H1 (cell line): ENCODE data around the gene SOX13. TPM values are rescaled to one million over a fixed set of nuclear protein-coding genes. Genes with fewer than 3 reads are reported as not detected.

Experiments
- CTCF ChIA-PET: fragments of 300-600 bp; sonication (Branson Sonifier 250); formaldehyde crosslinking; loops from one replicate; lab custom pipeline; 2021; ENCODE audit not compliant: partially characterized antibody; lab: Charles Lee
- POLR2A ChIA-PET: fragments of 300-600 bp; sonication (Branson Sonifier 250); formaldehyde crosslinking; loops from one replicate; lab custom pipeline; 2021; ENCODE audit warnings: inconsistent platforms; ENCODE audit not compliant: partially characterized antibody; lab: Charles Lee
- DNase-seq, 2 experiments: peaks; one replicate each; pipeline versions ENCODE4 v3.0.0 to v3.0.0-alpha.2; 2010 to 2022; ENCODE audit warnings: low spot score in 2 of 2, low read depth in 1 of 2, mixed read lengths in 1 of 2
- FAIRE-seq: peaks from 2 replicates; lab custom pipeline; 2011; peaks lifted over from hg19 to GRCh38; lab: Jason Lieb, UNC
- H2AFZ ChIP-seq: 2 replicates; pipeline ENCODE4 v1.8.1; 2012; ENCODE audit warnings: low read length, inconsistent platforms
- H2AK5ac ChIP-seq: 2 replicates; pipeline ENCODE4 v1.6.1; 2013; ENCODE audit warnings: low read depth, low read length
- H2BK120ac ChIP-seq: replicated peaks from 2 replicates; pipeline ENCODE3; 2013; ENCODE audit warnings: low read depth, low read length, inconsistent platforms
- H2BK12ac ChIP-seq: 2 replicates; pipeline ENCODE4 v1.6.1; 2013; ENCODE audit warnings: low read depth, low read length
- H2BK15ac ChIP-seq: 2 replicates; pipeline ENCODE4 v1.6.1; 2013; ENCODE audit warnings: low read length
- H2BK20ac ChIP-seq: 2 replicates; pipeline ENCODE4 v1.6.1; 2013; ENCODE audit warnings: low read length
- H2BK5ac ChIP-seq: 2 replicates; pipeline ENCODE4 v1.6.1; 2013; ENCODE audit warnings: low read depth, low read length
- H3K14ac ChIP-seq: 2 replicates; pipeline ENCODE4 v1.6.1; 2013; ENCODE audit warnings: inconsistent platforms; ENCODE audit not compliant: insufficient read length
- H3K18ac ChIP-seq: 2 replicates; pipeline ENCODE4 v1.6.1; 2013; ENCODE audit warnings: low read length; ENCODE audit errors: extremely low read depth
- H3K23ac ChIP-seq: 2 replicates; pipeline ENCODE4 v1.6.1; 2013; ENCODE audit warnings: inconsistent platforms; ENCODE audit not compliant: insufficient read length
- H3K23me2 ChIP-seq: 2 replicates; pipeline ENCODE4 v1.6.1; 2013; ENCODE audit warnings: low read depth, low read length
- H3K27ac ChIP-seq: 2 replicates; pipeline ENCODE4 v1.6.1; 2011; ENCODE audit warnings: low read depth, low read length, inconsistent platforms
- H3K27me3 ChIP-seq, 4 experiments: replicated peaks in 1 of 4; 1 replicate in 1 of 4; 2 replicates in 3 of 4; pipeline versions ENCODE4 v1.6.1 to v1.8.1; 2011 to 2013; ENCODE audit warnings: low read length in 3 of 4, mild to moderate bottlenecking in 3 of 4, inconsistent platforms in 2 of 4, mixed read lengths in 2 of 4, moderate library complexity in 1 of 4; ENCODE audit not compliant: control insufficient read depth in 3 of 4, insufficient read depth in 3 of 4; ENCODE audit errors: extremely low read depth in 1 of 4
- H3K36me3 ChIP-seq, 4 experiments: 2 replicates each; pipeline versions ENCODE4 v1.6.1 to v1.8.1; 2011 to 2013; ENCODE audit warnings: mild to moderate bottlenecking in 4 of 4, low read length in 3 of 4, moderate library complexity in 2 of 4, control low read depth in 1 of 4, inconsistent platforms in 1 of 4; ENCODE audit not compliant: insufficient read depth in 4 of 4, control insufficient read depth in 2 of 4
- H3K4ac ChIP-seq: replicated peaks from 2 replicates; pipeline ENCODE3; 2013; ENCODE audit warnings: low read length, low read depth, mixed read lengths, inconsistent platforms; ENCODE audit not compliant: insufficient read length
- H3K4me1 ChIP-seq, 4 experiments: replicated peaks in 1 of 4; 1 replicate in 1 of 4; 2 replicates in 3 of 4; pipeline versions ENCODE4 v1.6.1 to v1.8.1; 2011 to 2013; ENCODE audit warnings: low read length in 3 of 4, inconsistent platforms in 2 of 4, mixed read lengths in 1 of 4; ENCODE audit not compliant: insufficient read depth in 4 of 4, control insufficient read depth in 3 of 4
- H3K4me2 ChIP-seq, 2 experiments: 2 replicates each; pipeline versions ENCODE4 v1.6.1 to v1.8.1; 2011 to 2013; ENCODE audit warnings: low read depth in 2 of 2, low read length in 2 of 2, control low read depth in 1 of 2, inconsistent platforms in 1 of 2, mild to moderate bottlenecking in 1 of 2; ENCODE audit not compliant: insufficient read depth in 1 of 2
- H3K4me3 ChIP-seq, 4 experiments: fragments of 200-600, 300-600 bp in 1 of 4; sonication (generic), shearing (Covaris generic), sonication (Bioruptor Twin) in 1 of 4; 2 replicates each; pipeline versions ENCODE4 v1.5.1 to v1.8.1; 2011 to 2016; ENCODE audit warnings: low read length in 4 of 4, low read depth in 3 of 4, control low read depth in 2 of 4, inconsistent platforms in 2 of 4, mild to moderate bottlenecking in 2 of 4, mixed read lengths in 1 of 4, moderate library complexity in 1 of 4; ENCODE audit not compliant: insufficient read depth in 2 of 4; ENCODE audit errors: extremely low read depth in 1 of 4
- H3K56ac ChIP-seq: replicated peaks from 2 replicates; pipeline ENCODE3; 2013; ENCODE audit warnings: low read depth, mild to moderate bottlenecking, mixed read lengths, low read length, inconsistent platforms; ENCODE audit not compliant: insufficient read length
- H3K79me1 ChIP-seq: 2 replicates; pipeline ENCODE4 v1.6.1; 2013; ENCODE audit warnings: low read depth, low read length, control low read depth
- H3K79me2 ChIP-seq, 2 experiments: 2 replicates each; pipeline versions ENCODE4 v1.6.1 to v1.8.1; 2012 to 2013; ENCODE audit warnings: low read length in 2 of 2, mild to moderate bottlenecking in 2 of 2, inconsistent platforms in 1 of 2; ENCODE audit not compliant: insufficient read depth in 2 of 2, control insufficient read depth in 1 of 2
- H3K9ac ChIP-seq, 4 experiments: replicated peaks in 1 of 4; 1 replicate in 1 of 4; 2 replicates in 3 of 4; pipeline versions ENCODE4 v1.6.1 to v1.8.1; 2011 to 2013; ENCODE audit warnings: low read depth in 3 of 4, low read length in 3 of 4, control low read depth in 2 of 4, mild to moderate bottlenecking in 2 of 4, moderate library complexity in 2 of 4, inconsistent platforms in 1 of 4; ENCODE audit errors: extremely low read depth in 1 of 4
- H3K9me3 ChIP-seq, 2 experiments: 2 replicates each; pipeline versions ENCODE4 v1.6.1 to v1.8.1; 2012 to 2013; ENCODE audit warnings: mild to moderate bottlenecking in 2 of 2, moderate library complexity in 2 of 2, control low read depth in 1 of 2, inconsistent platforms in 1 of 2, low read depth in 1 of 2, low read length in 1 of 2, mixed read lengths in 1 of 2; ENCODE audit not compliant: insufficient read depth in 2 of 2
- H4K20me1 ChIP-seq, 2 experiments: replicated peaks in 1 of 2; 2 replicates each; pipeline versions ENCODE3 to v1.8.1; 2011 to 2013; ENCODE audit warnings: inconsistent platforms in 2 of 2, low read length in 2 of 2, mild to moderate bottlenecking in 1 of 2; ENCODE audit not compliant: insufficient read depth in 2 of 2, control insufficient read depth in 1 of 2
- H4K5ac ChIP-seq: 2 replicates; pipeline ENCODE4 v1.6.1; 2013; ENCODE audit warnings: low read length, low read depth, mixed read lengths, inconsistent platforms; ENCODE audit not compliant: insufficient read length
- H4K8ac ChIP-seq: 2 replicates; pipeline ENCODE4 v1.8.0; 2013; ENCODE audit warnings: mild to moderate bottlenecking, moderate library complexity, low read length, inconsistent platforms; ENCODE audit not compliant: insufficient read depth; ENCODE audit errors: extremely low read depth
- H4K91ac ChIP-seq: replicated peaks from 2 replicates; pipeline ENCODE3; 2013; ENCODE audit warnings: low read length, mixed read lengths, inconsistent platforms; ENCODE audit not compliant: insufficient read length
- ATF3 ChIP-seq: IDR thresholded peaks from 2 replicates; pipeline ENCODE4 v1.6.1; 2011; ENCODE audit warnings: low read depth, mild to moderate bottlenecking, low read length; ENCODE audit not compliant: insufficient read depth
- CBX5 ChIP-seq: fragments of 300-800, 300-1000 bp; sonication (generic); IDR thresholded peaks from 2 replicates; pipeline ENCODE4 v1.7.1; 2016; ENCODE audit warnings: antibody characterized with exemption, low read length, low read depth
- POLR2AphosphoS5 ChIP-seq: IDR thresholded peaks from 2 replicates; pipeline ENCODE4 v1.6.1; 2011; ENCODE audit warnings: low read depth, low read length
- TAF7 ChIP-seq: optimal IDR thresholded peaks from 2 replicates; pipeline ENCODE3; 2011; ENCODE audit warnings: low read depth, mild to moderate bottlenecking, inconsistent platforms, low read length, moderate library complexity, borderline replicate concordance
- WGBS, 2 experiments: shearing (Covaris generic) in 1 of 2; methylation state at CpG; one replicate each; pipeline versions ENCODE4 v1.1.6 to v1.1.7; 2013 to 2015; ENCODE audit warnings: low lambda C conversion rate in 2 of 2, mixed read lengths in 2 of 2, inconsistent platforms in 1 of 2, low coverage in 1 of 2, missing lambda C conversion rate in 1 of 2; ENCODE audit not compliant: insufficient replicate concordance in 2 of 2, insufficient coverage in 1 of 2, insufficient read length in 1 of 2; ENCODE audit errors: extremely low coverage in 1 of 2, missing lambda C conversion rate in 1 of 2; 5-methylcytosine and 5-hydroxymethylcytosine counted together
- polyA plus RNA-seq, 7 experiments: library from polyadenylated mRNA; depleted of rRNA in 3 of 7; stranded (reverse) in 5 of 7; unstranded in 2 of 7; fragments of >200 nt in 5 of 7; fragments of 200-250 nt in 2 of 7; gene quantifications; 1 replicate in 5 of 7; 2 replicates in 1 of 7; 4 replicates in 1 of 7; pipeline versions ENCODE4 v1.2.1 to v1.2.3, GENCODE V29; 2011 to 2013; ENCODE audit warnings: missing spikeins in 2 of 7, mixed read lengths in 2 of 7
- total RNA-seq: library from RNA; stranded (reverse); fragmentation: NEBNext Ultra II Directional; extraction: Animal tissue kit (Norgen Biotek cat#: 25700); gene quantifications from 2 replicates; pipeline ENCODE4 v1.2.1, GENCODE V29; 2021

Gene SOX13
- total and polyA plus RNA-seq, 2 of the 8 experiments (the other 6 are each of a cell fraction or from before 2014, with no cell fraction given): 113 to 173 TPM

GRCh38 chr1:204149635-204150565 is 77.0 kb downstream of the SOX13 start:
- Histone ChIP-seq H3K23ac (no peak overlapping the region), H3K4me2 (peak overlapping the region in 1 of 2 experiments; percentile 65; a peak in 1 of 4 replicates), H3K79me1 (peaks cover 2% of the 10 kb centered on the region; the same call in 1 of the 2 replicates), H3K18ac (no peak overlapping the region), H3K36me3 (no peaks in the 10 kb centered on the region), H3K4ac (peak overlapping the region; percentile 15), H4K91ac (no peak overlapping the region), H3K27ac (no peak overlapping the region), H3K14ac (no peak overlapping the region), H3K4me3 (no peak overlapping the region), H3K56ac (no peak overlapping the region), H3K4me1 (peaks cover 0 to 44% (median 29%) of the 10 kb centered on the region in 4 experiments; a peak in 6 of 7 replicates), H4K20me1 (no peaks in the 10 kb centered on the region), H2AK5ac (no peak overlapping the region), H3K23me2 (peaks cover 12% of the 10 kb centered on the region; the same call in 1 of the 2 replicates), H2BK12ac (peak overlapping the region; percentile 46; the same call in 1 of the 2 replicates), H4K8ac (no peak overlapping the region), H3K9me3 (no peaks in the 10 kb centered on the region), H2BK15ac (peak overlapping the region; percentile 78), H2AFZ (no peak overlapping the region), H3K79me2 (no peaks in the 10 kb centered on the region), H4K5ac (no peak overlapping the region), H2BK20ac (no peak overlapping the region), H3K9ac (no peak overlapping the region), H2BK120ac (no peak overlapping the region), H3K27me3 (peaks cover 0 to 18% (median 17%) of the 10 kb centered on the region in 4 experiments; a peak in 5 of 7 replicates), H2BK5ac (no peak overlapping the region; the same call in 1 of the 2 replicates)
- DNase-seq: no peak
- FAIRE-seq: no peak
- POLR2A ChIA-PET: interaction anchor here (1.5 to 6.5 kb wide), 5 partner anchors 11 to 284 kb away, joined by 3 to 35 read pairs (median 6); partner anchors contain the start of gene SOX13
- CTCF ChIA-PET: interaction anchor here (0.8 to 5.6 kb wide), 13 partner anchors 9 to 289 kb away, joined by 3 to 46 read pairs (median 4); no protein-coding TSS in a partner anchor
- WGBS, 2 experiments: 86% methylated on average over 16 of the region's 16 CpGs; no CpG with 5 or more reads in 1 of the 2 experiments
- no peak for TF ChIP-seq CBX5
- TF ChIP-seq TAF7: no peak
- TF ChIP-seq POLR2AphosphoS5: no peak
- TF ChIP-seq ATF3: no peak
